Measurements from ENCODE around the gene CBX6. TPM values are rescaled to one million over a fixed set of nuclear protein-coding genes. Genes with fewer than 3 reads are reported as not detected.

Gene CBX6
- total and polyA plus RNA-seq, 12 donors = 21.0 to 151 (median 77.8) TPM

DNA sequence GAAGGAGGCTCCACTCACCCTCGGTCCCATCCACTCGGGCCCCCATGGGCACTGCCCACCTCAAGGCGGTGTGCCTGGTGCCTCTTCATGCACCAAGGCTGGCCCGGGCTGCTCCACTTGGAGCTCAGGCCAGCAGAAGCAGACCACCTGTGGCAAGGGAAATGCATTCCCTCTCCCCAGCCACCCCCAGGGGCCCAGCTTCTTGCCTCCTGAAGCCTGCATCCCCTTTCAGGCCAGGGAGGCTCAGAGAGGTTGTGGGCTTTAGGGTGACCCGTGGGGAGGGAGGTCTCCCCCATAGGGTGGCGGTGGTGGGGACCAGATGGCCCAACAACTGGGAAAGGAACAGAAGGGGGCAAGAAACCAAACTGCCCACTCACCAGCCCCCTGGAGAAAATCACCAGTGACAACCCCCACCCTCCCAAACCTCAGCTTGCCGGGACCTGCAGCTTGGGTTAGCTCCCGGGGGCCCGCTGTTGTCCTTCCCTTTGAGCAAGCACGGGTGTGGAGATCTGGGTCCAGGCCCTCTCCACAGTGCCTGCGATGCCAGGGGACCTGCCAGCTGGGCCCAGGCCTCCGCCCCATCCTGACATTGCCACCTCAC is 8.4 kb downstream of the CBX6 start:
- intact Hi-C loops (cut with DNase I) = loop anchor here (10.0 kb wide), 2 partner anchors 261 to 271 kb away; no protein-coding TSS in a partner anchor
- WGBS, 4 donors = 77 to 84% (median 80%) methylated on average over 6 to 12 of the region's 12 CpGs
- peak in 3 of 7 donors; percentile 12 to 35 (median 18) for DNase-seq
- Histone ChIP-seq H3K27me3 (no peaks in the 10 kb centered on the region), H3K27ac (no peak overlapping the region), H3K4me1 (replicated peaks in 1 of 2) (peaks cover 10 to 63% of the 10 kb centered on the region in 2 donors), H3K36me3 (replicated peaks in 1 of 2) (peaks cover 0 to 24% of the 10 kb centered on the region in 2 donors), H3K4me3 (no peak overlapping the region), H3K9me3 (replicated peaks in 1 of 3) (no peaks in the 10 kb centered on the region)
- TF ChIP-seq, protein P1, sequence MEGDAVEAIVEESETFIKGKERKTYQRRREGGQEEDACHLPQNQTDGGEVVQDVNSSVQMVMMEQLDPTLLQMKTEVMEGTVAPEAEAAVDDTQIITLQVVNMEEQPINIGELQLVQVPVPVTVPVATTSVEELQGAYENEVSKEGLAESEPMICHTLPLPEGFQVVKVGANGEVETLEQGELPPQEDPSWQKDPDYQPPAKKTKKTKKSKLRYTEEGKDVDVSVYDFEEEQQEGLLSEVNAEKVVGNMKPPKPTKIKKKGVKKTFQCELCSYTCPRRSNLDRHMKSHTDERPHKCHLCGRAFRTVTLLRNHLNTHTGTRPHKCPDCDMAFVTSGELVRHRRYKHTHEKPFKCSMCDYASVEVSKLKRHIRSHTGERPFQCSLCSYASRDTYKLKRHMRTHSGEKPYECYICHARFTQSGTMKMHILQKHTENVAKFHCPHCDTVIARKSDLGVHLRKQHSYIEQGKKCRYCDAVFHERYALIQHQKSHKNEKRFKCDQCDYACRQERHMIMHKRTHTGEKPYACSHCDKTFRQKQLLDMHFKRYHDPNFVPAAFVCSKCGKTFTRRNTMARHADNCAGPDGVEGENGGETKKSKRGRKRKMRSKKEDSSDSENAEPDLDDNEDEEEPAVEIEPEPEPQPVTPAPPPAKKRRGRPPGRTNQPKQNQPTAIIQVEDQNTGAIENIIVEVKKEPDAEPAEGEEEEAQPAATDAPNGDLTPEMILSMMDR (IDR thresholded peaks at IDR 0.05) = no peak
- TF ChIP-seq POLR2A (IDR thresholded peaks at IDR 0.05) = no peak

DNA sequence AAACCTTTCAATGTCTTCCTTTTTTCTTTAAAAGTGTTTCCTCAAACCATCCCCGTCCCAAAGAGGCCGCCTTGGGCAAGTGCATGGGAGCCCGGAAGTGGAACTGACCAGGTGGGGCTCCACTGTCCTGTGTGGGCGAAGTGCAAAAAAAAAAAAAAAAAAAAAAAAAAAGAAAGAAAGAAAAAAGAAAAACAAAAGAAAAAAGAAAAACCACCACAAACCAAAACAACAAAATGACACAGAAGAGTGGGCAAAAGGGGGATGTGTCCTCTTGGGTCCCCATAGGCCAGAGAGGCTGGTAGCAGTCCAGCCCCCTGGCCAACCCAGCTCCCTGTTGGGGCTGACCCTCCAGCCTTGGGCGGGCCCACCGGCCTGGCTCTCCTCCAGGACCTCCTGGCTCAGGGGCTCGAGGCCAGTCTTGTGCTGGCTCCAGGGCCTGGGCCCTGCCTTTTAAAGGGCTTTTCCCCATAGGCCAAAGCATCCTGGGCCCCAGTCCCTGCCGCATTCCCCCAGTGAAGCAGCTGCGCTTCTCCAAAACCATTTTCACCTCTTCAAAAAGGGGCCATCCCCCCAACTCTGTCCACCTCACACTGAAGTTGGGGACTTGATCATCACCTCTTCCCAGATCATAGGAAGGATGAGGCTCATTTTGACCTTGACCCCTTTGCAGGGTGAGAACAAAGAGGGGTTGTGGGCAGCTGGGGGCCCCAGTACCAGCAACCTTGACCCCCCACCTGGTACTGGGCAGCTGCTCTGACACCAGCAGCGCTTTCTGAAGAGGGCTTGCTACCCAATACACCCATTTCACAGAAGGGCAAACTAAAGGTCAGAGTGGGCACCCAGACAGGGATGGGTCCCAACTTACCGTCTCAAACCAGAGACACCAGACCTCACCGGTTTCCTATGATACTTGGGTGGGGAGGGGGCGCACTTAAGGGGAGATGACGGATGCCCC is 9.4 kb downstream of the CBX6 start:
- intact Hi-C loops (cut with DNase I) = loop anchor here (10.0 kb wide), 2 partner anchors 262 to 272 kb away; no protein-coding TSS in a partner anchor
- peaks cover 10 to 56% of the 10 kb centered on the region in 2 donors for H3K4me1 ChIP-seq (replicated peaks in 1 of 2)
- peaks cover 0 to 20% of the 10 kb centered on the region in 2 donors for H3K36me3 ChIP-seq (replicated peaks in 1 of 2)
- no peak overlapping the region for H3K27ac ChIP-seq
- H3K9me3 ChIP-seq (replicated peaks in 1 of 3) = no peaks in the 10 kb centered on the region
- H3K27me3 ChIP-seq = no peaks in the 10 kb centered on the region
- TF ChIP-seq POLR2A (IDR thresholded peaks at IDR 0.05) = no peak
- TF ChIP-seq, protein P1 (IDR thresholded peaks at IDR 0.05) = no peak
- 41 to 53% (median 48%) methylated on average over 13 to 14 of the region's 14 CpGs for WGBS, 4 donors
- peak; percentile 49 to 81 (median 69) for DNase-seq
- H3K4me3 ChIP-seq = no peak overlapping the region

- WGBS, 4 donors = 35 to 40% (median 40%) methylated on average over 12 of the region's 12 CpGs
- Histone ChIP-seq H3K9me3 (replicated peaks in 1 of 3) (no peaks in the 10 kb centered on the region), H3K36me3 (replicated peaks in 1 of 2) (peaks cover 0 to 19% of the 10 kb centered on the region in 2 donors), H3K27me3 (no peaks in the 10 kb centered on the region), H3K4me3 (no peak overlapping the region), H3K4me1 (replicated peaks in 1 of 2) (peaks cover 10 to 49% of the 10 kb centered on the region in 2 donors), H3K27ac (no peak overlapping the region)
- DNase-seq = no peak
- TF ChIP-seq, protein P1 (IDR thresholded peaks at IDR 0.05) = no peak
- no peak for TF ChIP-seq POLR2A (IDR thresholded peaks at IDR 0.05)
- intact Hi-C loops (cut with DNase I) = loop anchor here (10.0 kb wide), 2 partner anchors 263 to 273 kb away; no protein-coding TSS in a partner anchor
These were observed 10.1 kb downstream of the CBX6 start for GRCh38 chr22:38861927-38862326.

Measured in adrenal gland (tissue), 12 donors.